Mucosa of gallbladder (tissue), 1 donor: ENCODE results near the gene MCM3. TPM values are rescaled to one million over a fixed set of nuclear protein-coding genes. Genes with fewer than 3 reads are reported as not detected.

Source experiments
- DNase-seq: peaks from one replicate; pipeline ENCODE4 v3.0.0-alpha.2; 2020; ENCODE audit warnings: low spot score
- total RNA-seq: library from RNA; stranded (reverse); gene quantifications from one replicate; pipeline ENCODE4 v1.2.1, GENCODE V29; 2021
- donor health status: DM: no; HTN: no; CAD: no.

The MCM3 gene
- total RNA-seq, 1 donor from 2014 or later: 32.2 TPM

DNA sequence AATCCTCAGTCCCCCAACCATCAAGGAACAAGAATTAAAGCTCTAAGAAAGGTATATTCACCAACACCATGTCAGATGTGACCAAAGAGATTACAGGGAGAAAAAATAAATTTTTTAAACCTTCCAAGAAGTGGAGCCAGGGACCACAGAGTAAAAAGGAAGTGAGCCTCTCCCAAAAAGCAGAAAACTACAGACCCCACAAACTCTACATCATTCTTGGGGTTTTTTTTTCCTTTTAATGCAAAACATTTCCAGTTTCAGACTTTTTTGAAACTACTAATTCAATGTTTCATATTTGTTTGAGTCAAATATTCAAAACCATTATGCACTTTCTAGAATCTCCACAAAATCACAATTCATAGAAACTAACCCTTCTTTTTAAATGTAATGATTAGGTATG lies 33.4 kb downstream of the MCM3 start:
- no peak for DNase-seq

DNA sequence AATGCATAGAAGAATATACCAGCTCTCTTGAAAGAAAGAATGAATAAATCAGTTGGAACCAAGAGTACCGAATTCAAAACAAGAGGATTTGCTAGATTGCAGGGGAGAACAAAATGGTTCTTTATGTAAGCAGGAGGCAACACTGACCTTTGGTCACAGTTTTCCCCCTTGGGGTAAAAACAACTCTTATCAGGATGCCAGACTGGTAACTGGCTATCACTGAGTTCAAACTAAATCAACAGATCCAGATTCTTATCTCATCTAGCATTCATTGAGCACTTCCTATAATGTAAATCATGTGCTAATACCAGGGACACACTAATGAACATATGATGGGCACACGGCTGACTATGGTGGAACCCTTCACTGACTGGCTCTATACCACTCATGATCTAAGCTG lies 35.5 kb downstream of the MCM3 start:
- DNase-seq: no peak

DNA sequence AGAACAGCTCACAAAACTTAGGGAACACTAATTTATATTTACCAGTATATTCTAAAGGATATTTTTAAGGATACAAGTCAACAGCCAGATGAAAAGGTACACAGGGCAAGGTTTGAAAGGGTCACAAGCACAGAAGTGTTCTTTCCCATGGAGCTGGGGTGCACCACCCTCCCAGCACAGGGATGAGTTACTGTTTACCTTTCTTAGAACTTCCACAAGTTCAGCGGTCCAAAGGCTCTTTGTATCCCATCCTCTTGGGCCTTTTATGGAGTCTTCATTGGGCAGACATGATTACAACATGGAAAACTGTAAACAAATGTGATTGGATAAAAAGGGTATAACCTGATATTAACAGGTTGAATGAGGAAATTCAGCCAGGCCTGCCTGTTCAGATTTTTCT lies 39.1 kb downstream of the MCM3 start:
- DNase-seq: no peak

DNA sequence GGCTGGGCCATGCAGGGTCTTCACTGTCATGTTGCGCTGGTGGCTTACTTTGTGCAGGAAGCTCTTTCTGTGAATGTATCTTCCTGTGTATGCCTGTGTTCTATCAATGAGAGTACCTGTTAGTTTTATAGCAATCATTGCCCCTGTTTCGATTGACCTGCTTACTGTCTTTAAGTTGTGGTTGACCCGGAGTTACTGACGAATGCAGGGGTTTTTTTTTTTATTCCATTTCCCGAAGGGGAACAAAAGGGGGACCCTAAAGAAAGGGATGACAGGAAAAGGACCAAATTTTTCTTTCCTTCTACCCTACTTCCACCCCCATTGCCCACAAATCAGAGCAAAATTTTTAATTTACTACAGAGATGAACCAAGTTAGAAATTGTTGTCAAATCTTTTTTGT lies 40.1 kb downstream of the MCM3 start, which contains the start of gene IL17F:
TSS of gene IL17F (minus strand) at position 101 of the 400 bp plus-strand sequence. CDS start at position 30, 71 bp downstream.
- no peak for DNase-seq

DNA sequence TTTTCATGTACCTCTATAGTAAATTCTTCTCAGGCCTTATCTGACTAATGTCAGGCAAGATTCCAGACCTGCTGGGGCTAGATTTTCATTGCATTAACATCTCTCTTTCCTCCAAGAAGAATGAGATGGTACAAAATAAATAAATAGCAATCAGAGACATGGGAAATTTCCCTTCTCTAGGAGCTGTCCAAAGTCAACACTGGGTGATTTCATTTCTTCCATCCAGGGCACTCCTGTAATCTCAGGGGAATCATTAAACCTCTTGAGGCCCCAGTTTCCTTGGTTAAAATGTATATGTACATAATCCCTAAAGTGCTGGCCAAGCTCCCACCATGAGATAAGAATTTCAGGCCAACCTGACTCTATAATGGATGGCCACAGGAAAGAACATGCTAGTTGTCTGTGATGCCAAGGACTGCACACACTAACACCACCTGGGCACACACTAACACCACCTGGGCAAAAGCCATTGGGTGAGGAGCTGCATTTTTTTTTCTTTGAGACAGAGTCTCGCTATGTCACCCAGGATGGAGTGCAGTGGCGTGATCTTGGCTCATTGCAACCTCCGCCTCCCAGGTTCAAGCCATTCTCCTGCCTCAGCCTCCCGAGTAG lies 41.2 kb downstream of the MCM3 start:
- DNase-seq: no peak

DNA sequence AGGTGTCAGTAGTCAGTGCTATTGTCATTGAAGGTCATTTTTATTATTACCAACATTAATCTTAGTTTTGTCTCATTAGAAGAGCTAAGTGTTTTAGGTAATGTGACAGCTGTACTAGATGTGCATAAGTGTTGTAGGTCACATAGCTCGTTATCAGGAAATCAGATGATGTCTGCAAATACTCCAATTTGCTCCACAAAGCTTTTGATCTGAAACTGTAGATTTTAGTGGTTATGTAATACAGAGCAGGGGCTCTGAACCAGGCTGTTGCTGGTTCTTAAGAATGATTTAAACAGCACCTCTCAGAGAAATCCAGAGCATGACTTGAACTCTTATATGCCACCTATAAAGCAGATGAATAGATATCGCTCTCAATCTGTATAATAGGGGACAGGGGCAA lies 42.7 kb downstream of the MCM3 start:
- DNase-seq: no peak

DNA sequence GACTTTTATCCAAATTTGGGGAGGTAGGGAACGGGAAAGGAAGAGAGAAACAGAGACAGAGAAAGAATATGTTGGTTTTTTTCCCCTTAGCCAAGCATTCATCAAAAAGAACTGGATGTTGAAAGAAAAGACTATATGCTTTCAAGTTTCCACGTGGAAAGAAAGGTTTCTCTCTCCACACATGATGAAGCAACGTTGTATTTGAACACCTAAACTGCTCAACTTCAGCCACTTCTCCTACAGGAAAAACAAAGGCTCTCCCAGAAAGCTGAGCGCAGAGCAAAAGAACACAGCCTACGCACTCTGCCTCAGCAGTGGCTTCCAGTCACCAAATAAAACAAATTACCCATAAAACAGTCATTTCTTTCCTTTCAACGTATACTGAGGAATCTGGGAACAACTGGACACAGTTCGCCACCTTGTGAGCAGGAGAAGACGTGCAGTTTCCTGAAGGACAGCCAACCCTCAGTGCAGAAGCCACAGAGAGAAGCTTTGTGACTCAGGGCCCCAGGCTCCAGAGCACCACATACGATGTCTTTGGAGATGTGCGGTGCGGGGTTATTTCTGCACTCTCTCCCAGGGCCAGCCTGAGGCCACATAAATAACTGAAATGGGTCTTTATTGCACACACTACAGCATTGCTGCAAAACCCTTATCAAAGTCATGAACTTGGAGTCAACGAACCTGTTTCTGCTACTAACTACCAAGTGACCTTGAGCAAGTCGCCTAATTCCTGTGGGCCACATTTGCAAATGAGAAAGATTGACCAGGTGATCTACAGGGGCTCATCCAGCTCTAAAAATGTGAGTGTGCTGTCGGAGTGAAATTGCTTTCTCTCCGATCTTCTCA lies 50.3 kb downstream of the MCM3 start:
- peak; percentile 23 for DNase-seq

DNA sequence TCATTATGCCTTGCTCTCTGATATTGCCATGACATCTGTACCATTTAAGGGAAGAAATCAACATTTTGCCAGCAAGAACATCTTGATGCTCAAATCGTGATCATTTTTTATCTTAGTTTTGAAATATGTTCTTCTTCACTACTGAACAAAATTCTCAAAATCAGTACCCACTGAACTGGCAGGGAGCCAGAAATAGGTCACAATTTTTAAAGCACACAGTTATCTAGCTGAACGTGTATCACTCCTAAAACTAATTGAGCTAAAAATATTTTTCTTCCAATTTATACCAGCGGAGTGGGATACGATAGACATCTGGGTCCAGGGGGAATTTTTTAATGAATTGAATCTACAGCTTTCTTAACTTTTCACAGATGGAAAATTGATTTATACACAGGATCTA lies 51.5 kb downstream of the MCM3 start:
- DNase-seq: no peak

DNA sequence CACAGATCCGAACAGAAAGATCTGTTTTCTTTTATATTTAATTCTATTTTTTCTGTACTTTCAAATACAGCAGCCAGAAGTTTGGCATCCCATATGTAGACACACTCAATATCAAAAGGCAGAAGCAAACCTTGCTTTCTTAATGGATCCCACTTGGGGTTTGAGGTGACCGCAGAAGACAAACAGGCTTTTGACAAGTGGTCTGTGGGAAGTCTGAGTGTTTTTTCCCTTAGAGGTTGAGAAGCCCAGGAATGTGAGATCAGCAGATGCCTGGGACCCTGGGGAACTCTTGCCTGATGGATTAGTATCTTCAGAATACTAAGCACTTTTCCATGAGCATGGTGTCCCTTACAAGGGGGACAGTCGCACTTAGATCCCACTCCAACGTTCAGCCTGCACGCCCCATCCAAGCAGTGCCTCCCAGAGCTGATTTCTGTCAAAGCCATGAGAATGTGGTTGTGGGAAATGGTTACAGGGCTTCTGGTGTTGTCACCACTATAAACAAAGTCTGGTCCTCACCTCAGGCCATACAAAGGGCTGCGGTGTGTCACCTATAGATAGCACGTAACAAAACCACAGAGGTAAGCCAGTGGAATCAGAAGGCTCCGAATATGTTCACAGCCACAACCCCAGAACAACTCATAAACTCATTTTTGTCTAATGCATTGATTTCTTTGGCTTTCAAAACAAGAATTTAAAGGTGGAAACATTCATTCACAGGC lies 53.0 kb downstream of the MCM3 start:
- DNase-seq: no peak

DNA sequence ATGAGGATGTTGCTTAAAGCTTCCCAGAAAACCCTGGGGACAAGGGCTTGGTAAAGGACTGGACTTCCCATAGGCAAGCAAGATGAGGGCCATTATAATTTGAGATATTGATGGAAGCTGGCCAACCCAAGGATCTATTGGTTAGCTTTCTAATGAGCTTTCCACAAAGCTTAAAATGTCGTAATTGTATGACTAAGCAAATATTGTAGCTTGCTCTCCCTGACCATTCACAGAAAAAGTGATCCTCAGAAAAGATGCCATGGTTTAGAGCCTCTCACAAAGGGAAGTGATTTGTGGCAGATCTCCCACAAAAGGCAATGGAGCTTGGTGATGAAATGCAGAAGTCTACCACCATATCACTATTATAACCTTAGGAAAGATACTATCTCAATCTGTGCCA lies 53.9 kb downstream of the MCM3 start:
- no peak for DNase-seq

DNA sequence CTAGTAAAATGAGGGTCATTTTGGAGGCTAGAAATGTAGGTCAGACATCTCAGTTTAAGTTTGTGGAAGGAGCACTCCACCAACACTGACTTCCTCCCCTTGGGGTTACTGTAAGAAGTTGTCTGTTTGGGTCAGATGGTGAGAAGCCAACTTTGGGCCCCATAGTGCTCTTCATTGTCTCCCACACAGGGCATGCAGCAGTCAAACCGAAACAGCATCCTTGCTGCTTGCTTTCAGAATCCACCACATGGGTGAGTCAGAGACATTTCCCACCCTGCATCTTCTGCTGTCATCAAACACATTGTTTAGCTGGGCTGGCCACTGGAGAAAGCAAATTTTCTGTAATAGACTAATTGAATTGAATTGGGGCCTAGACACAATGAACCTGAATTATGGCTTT lies 57.0 kb downstream of the MCM3 start:
- DNase-seq: no peak

DNA sequence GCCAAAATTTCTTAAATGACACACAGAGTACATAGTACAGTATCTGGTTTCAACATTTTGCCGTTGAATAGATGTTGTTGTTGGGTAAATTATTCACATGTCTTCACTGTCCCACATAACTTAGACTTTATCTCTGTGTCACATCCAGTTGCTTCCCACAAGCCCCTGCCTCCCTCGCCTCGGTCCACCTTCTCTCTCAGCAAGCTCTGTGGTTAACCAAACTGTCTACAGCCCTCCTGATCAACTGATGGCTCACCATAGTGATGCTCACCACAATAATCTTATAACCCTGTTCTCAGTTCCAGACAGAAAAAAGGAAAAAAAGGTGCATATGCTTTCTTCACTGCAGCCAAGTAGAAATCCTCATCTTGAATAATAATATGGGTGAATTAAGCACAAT lies 63.2 kb downstream of the MCM3 start:
- DNase-seq: no peak

DNA sequence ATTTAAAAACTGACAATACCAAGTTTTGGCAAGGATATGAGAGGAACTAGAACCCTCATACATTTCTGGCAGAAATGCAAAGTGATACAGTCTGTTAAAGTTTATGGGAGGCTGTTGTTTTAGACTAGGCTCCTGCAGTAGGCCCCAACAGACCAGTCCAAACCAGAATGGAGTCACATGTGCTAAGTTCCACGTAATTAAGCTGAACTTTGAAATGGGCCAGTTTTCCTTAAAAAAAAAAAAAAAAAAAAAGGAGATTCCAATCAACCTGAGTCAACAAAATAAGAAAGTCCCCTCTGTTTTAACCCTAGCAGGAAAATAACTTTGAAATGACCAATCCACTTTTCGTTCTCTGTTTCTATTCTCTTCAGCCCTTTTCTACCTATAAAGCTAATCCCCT lies 66.8 kb downstream of the MCM3 start:
- no peak for DNase-seq

DNA sequence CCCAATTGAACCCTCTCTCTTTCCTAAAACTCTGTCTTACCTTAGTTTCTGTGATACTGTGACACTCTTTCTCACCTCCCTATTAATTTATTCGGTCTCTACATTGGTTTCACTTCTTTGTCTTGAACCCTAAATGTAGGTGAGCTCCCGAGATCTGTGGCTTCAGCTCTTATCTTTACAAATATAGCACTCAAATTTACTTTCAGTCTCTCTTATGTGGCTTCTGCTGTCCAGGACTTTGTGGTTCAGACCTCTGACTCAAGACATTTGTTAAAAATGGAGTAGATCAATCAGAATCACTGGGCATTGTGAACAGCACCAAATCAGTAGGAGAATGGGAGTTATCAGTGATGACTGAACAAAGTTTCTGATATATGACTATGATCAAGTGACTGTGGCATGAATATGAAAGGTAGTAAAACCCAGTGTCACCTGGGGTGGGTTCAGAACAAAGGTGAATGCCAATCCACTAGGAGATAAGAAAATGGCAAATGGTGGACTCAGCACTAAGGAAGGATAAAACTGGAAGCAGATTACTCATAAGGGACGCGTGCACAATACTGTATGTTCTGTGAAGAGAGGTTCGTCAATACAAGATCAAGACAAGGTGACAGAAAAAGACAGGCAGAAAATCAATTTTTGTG lies 67.5 kb downstream of the MCM3 start:
- no peak for DNase-seq

DNA sequence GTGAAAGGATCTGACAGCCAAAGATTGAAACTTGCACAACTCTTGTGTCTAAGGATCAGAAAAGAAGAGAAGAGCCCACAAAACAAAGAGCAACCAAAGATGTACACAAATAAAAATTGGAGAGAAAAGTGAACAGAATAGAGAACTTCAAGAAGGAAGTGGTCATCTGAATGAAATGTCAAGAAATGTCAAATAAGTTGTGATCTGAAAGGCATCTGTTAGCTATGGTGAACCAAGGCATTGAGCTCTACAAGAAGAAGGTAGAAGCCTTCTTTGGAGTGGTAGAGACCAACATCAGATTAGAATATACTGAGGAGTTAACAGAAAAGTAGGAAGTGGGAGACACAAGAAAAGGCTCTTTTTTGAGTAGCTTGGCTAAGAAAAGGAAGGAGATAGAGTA lies 68.8 kb downstream of the MCM3 start:
- no peak for DNase-seq

Other genes with a start within 250 kb of the MCM3 start
- gene PKHD1, start 197.1 kb downstream of the MCM3 start, total RNA-seq: 17.3 TPM
- not detected for gene IL17A, start 98.4 kb downstream of the MCM3 start, total RNA-seq
- gene IL17F, start 40.2 kb downstream of the MCM3 start, total RNA-seq: not detected
- gene PAQR8, start 77.4 kb upstream of the MCM3 start, total RNA-seq: 23.2 TPM
- 27.8 TPM for gene EFHC1, start 135.6 kb upstream of the MCM3 start, total RNA-seq